AG09309 (cell line): Measurements from ENCODE around the gene EFHD2.
"Not testable (repeated sequence)": the region's sequence is repeated elsewhere in the genome, so short reads cannot be mapped to it uniquely, and the experiment has no call there.

ENCODE experiments used
- DNase-seq: peaks from one replicate; pipeline ENCODE4 v3.0.0-alpha.2; 2010; ENCODE audit warnings: low read depth
- H3K4me3 ChIP-seq: 2 replicates; pipeline ENCODE4 v1.5.1; 2011; ENCODE audit warnings: mild to moderate bottlenecking, low read depth, low read length, moderate library complexity; ENCODE audit not compliant: control insufficient read depth
- CTCF ChIP-seq: IDR thresholded peaks from 2 replicates; pipeline ENCODE4 v1.5.1; 2011; ENCODE audit warnings: mild to moderate bottlenecking, low read depth, low read length, inconsistent platforms; ENCODE audit not compliant: insufficient read depth, control insufficient read depth; ENCODE audit errors: missing control alignments

The EFHD2 gene

GRCh38 chr1:15452216-15452615 is 42.5 kb downstream of the EFHD2 start:
- no peak for TF ChIP-seq CTCF
- no peak for DNase-seq
- H3K4me3 ChIP-seq = no peak overlapping the region

- DNase-seq = no peak
- no peak for TF ChIP-seq CTCF
- H3K4me3 ChIP-seq = no peak overlapping the region
Measured at GRCh38 chr1:15452866-15453571, 43.3 kb downstream of the EFHD2 start.

- DNase-seq = no peak
- H3K4me3 ChIP-seq = no peak overlapping the region
- no peak for TF ChIP-seq CTCF
Measured at GRCh38 chr1:15453734-15454133, 44.0 kb downstream of the EFHD2 start.

GRCh38 chr1:15454256-15454655 is 44.6 kb downstream of the EFHD2 start:
- no peak overlapping the region for H3K4me3 ChIP-seq
- peak; percentile 63 for DNase-seq
- no peak for TF ChIP-seq CTCF

GRCh38 chr1:15455522-15455921 is 45.8 kb downstream of the EFHD2 start:
- TF ChIP-seq CTCF = no peak
- no peak overlapping the region for H3K4me3 ChIP-seq
- peak; percentile 48 for DNase-seq

GRCh38 chr1:15456313-15456954 is 46.7 kb downstream of the EFHD2 start, which contains the start of gene CELA2A:
Gene CELA2A, plus strand, starts transcription at chr1:15456732. Its CDS starts 22 bp downstream, at chr1:15456754.
- TF ChIP-seq CTCF = no peak
- no peak within 1 kb of the TSS for H3K4me3 ChIP-seq
- no peak for DNase-seq

- no peak for TF ChIP-seq CTCF
Measured at GRCh38 chr1:15457585-15457984, 47.9 kb downstream of the EFHD2 start.

GRCh38 chr1:15458388-15458787 is 48.7 kb downstream of the EFHD2 start:
- DNase-seq = not testable (repeated sequence)

More at GRCh38 chr1:15457585-15457984, 47.9 kb downstream of the EFHD2 start:
- H3K4me3 ChIP-seq = no peak overlapping the region
- no peak for DNase-seq

More at GRCh38 chr1:15458388-15458787, 48.7 kb downstream of the EFHD2 start:
- not testable (repeated sequence) for H3K4me3 ChIP-seq
